ENCODE results near the gene TRPV6.

The TRPV6 gene

DNA sequence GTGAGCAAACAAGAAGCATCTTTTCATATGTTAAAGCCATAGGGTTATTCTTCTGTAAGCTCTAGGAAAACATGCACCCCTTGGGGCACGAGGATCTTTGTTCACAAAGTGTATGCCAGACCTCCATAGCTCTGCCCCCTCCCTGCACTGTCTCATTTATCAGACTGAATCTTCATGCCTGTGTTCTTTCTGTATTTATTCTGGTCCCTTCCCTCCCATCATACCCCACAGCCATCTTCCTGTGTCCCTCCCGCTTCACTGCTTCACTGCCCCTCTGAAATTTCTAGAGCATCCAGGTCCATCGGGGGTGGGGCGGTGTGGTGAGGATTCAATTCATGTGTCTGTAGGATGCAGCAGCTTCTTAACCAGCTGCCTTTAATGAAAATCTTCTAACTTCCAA lies 23.2 kb downstream of the TRPV6 start:
- Histone ChIP-seq H3K9me3 (replicated peaks in 1 of 2; ENCODE audit: control insufficient read depth in 2 of 2, insufficient read depth in 1 of 2, low read depth in 1 of 2, low read length in 2 of 2) (no peaks in the 10 kb centered on the region), H3K4me3 (ENCODE audit: low read length in 2 of 2) (no peak overlapping the region), H3K36me3 (replicated peaks in 1 of 2; ENCODE audit: control insufficient read depth in 2 of 2, insufficient read depth in 2 of 2, low read length in 2 of 2) (no peaks in the 10 kb centered on the region), H3K9ac (ENCODE audit: low read depth, low read length, poor library complexity) (no peak overlapping the region), H3K18ac (ENCODE audit: low read length) (no peak overlapping the region), H4K91ac (ENCODE audit: low read depth, low read length, poor library complexity) (no peak overlapping the region), H3K4ac (ENCODE audit: low read length) (no peak overlapping the region), H3K23ac (ENCODE audit: low read depth, low read length, poor library complexity) (no peak overlapping the region), H2AFZ (ENCODE audit: low read length) (no peak overlapping the region), H3K4me2 (ENCODE audit: insufficient read depth, low read length, poor library complexity, severe bottlenecking) (no peak overlapping the region), H2BK5ac (ENCODE audit: low read length) (no peak overlapping the region), H2BK15ac (ENCODE audit: low read length) (no peak overlapping the region), H2AK5ac (ENCODE audit: low read depth, low read length) (no peak overlapping the region), H3K4me1 (ENCODE audit: control insufficient read depth in 2 of 2, insufficient read depth in 1 of 2, low read depth in 1 of 2, low read length in 2 of 2) (no peaks in the 10 kb centered on the region), H3K79me1 (ENCODE audit: low read depth, low read length) (peaks cover 2% of the 10 kb centered on the region), H3K14ac (ENCODE audit: low read length) (no peak overlapping the region), H3K27me3 (ENCODE audit: control insufficient read depth in 3 of 3, insufficient read depth in 3 of 3, low read depth in 1 of 3, low read length in 3 of 3) (peaks cover 0 to 4% (median 0%) of the 10 kb centered on the region in 3 experiments), H2BK12ac (ENCODE audit: low read length) (no peak overlapping the region), H2BK120ac (ENCODE audit: low read depth, low read length) (no peak overlapping the region), H3K27ac (replicated peaks; ENCODE audit: low read length) (no peak overlapping the region), H4K8ac (ENCODE audit: low read depth, low read length) (no peak overlapping the region)
- WGBS, 2 donors (ENCODE audit: extremely low coverage in 2 of 2, insufficient read length in 2 of 2, insufficient replicate concordance in 1 of 2) = no CpG with 5 or more reads among the region's 4 CpGs
- no peak for DNase-seq (ENCODE audit: low spot score)

DNA sequence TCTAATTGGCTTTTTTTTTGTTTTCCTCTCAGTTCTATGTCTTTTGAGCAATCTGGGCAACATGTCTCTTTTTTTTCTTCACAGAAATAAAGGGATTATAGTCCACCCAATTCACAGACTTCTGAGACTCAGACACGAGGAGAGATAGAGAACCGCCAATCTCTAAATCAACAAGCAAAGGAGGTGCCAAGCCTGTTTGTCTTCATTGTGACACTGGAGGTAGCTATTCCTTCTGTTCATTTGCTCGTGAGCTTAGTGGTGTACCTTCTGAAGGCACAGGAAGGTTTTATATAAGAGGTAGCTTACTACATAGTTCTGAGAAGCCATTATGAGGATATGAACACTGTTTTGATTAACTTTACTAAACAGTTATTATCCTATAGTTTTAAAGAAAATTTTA lies 24.6 kb downstream of the TRPV6 start:
- no peaks in the 10 kb centered on the region for H3K9me3 ChIP-seq (replicated peaks in 1 of 2; ENCODE audit: control insufficient read depth in 2 of 2, insufficient read depth in 1 of 2, low read depth in 1 of 2, low read length in 2 of 2)
- H3K9ac ChIP-seq (ENCODE audit: low read depth, low read length, poor library complexity) = no peak overlapping the region
- H3K18ac ChIP-seq (ENCODE audit: low read length) = no peak overlapping the region
- H2BK15ac ChIP-seq (ENCODE audit: low read length) = no peak overlapping the region
- H3K27ac ChIP-seq (replicated peaks; ENCODE audit: low read length) = no peak overlapping the region
- H3K14ac ChIP-seq (ENCODE audit: low read length) = no peak overlapping the region
- H3K79me1 ChIP-seq (ENCODE audit: low read depth, low read length) = peaks cover under 1% of the 10 kb centered on the region
- H4K8ac ChIP-seq (ENCODE audit: low read depth, low read length) = no peak overlapping the region
- no peak overlapping the region for H2BK12ac ChIP-seq (ENCODE audit: low read length)
- no peak overlapping the region for H3K4me3 ChIP-seq (ENCODE audit: low read length in 2 of 2)
- H2BK5ac ChIP-seq (ENCODE audit: low read length) = no peak overlapping the region
- H4K91ac ChIP-seq (ENCODE audit: low read depth, low read length, poor library complexity) = no peak overlapping the region
- no peak for DNase-seq (ENCODE audit: low spot score)
- no CpG with 5 or more reads among the region's 3 CpGs for WGBS, 2 donors (ENCODE audit: extremely low coverage in 2 of 2, insufficient read length in 2 of 2, insufficient replicate concordance in 1 of 2)
- no peak overlapping the region for H2AFZ ChIP-seq (ENCODE audit: low read length)
- no peaks in the 10 kb centered on the region for H3K4me1 ChIP-seq (ENCODE audit: control insufficient read depth in 2 of 2, insufficient read depth in 1 of 2, low read depth in 1 of 2, low read length in 2 of 2)
- no peak overlapping the region for H2BK120ac ChIP-seq (ENCODE audit: low read depth, low read length)
- no peak overlapping the region for H3K4me2 ChIP-seq (ENCODE audit: insufficient read depth, low read length, poor library complexity, severe bottlenecking)
- no peak overlapping the region for H2AK5ac ChIP-seq (ENCODE audit: low read depth, low read length)
- no peak overlapping the region for H3K23ac ChIP-seq (ENCODE audit: low read depth, low read length, poor library complexity)
- no peak overlapping the region for H3K4ac ChIP-seq (ENCODE audit: low read length)
- H3K27me3 ChIP-seq (ENCODE audit: control insufficient read depth in 3 of 3, insufficient read depth in 3 of 3, low read depth in 1 of 3, low read length in 3 of 3) = peaks cover 0 to 15% (median 3%) of the 10 kb centered on the region in 3 experiments
- no peaks in the 10 kb centered on the region for H3K36me3 ChIP-seq (replicated peaks in 1 of 2; ENCODE audit: control insufficient read depth in 2 of 2, insufficient read depth in 2 of 2, low read length in 2 of 2)

DNA sequence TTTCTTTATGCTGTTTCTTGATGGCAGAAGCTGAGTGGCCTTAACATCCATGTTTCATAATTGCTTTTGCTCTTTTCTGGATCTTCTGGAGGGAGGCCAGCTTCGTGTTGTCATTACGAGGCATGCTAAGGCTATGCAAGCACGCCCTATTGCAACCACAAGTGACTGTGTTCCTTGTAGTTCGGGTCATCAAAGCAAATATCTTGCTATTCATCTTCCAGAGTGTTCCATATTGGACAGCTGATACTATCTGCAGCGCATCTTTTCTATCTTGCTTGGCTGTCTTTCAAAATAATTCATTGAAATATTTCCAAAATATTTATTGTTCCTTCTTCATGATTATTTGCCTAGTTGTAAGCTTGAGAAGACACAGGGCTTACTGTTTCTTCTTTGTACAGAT lies 25.7 kb downstream of the TRPV6 start:
- Histone ChIP-seq H3K23ac (ENCODE audit: low read depth, low read length, poor library complexity) (no peak overlapping the region), H2BK5ac (ENCODE audit: low read length) (no peak overlapping the region), H3K27me3 (ENCODE audit: control insufficient read depth in 3 of 3, insufficient read depth in 3 of 3, low read depth in 1 of 3, low read length in 3 of 3) (peaks cover 0 to 26% (median 8%) of the 10 kb centered on the region in 3 experiments), H3K9ac (ENCODE audit: low read depth, low read length, poor library complexity) (no peak overlapping the region), H2BK15ac (ENCODE audit: low read length) (no peak overlapping the region), H3K4ac (ENCODE audit: low read length) (no peak overlapping the region), H4K8ac (ENCODE audit: low read depth, low read length) (no peak overlapping the region), H4K91ac (ENCODE audit: low read depth, low read length, poor library complexity) (no peak overlapping the region), H3K36me3 (replicated peaks in 1 of 2; ENCODE audit: control insufficient read depth in 2 of 2, insufficient read depth in 2 of 2, low read length in 2 of 2) (no peaks in the 10 kb centered on the region), H3K4me1 (ENCODE audit: control insufficient read depth in 2 of 2, insufficient read depth in 1 of 2, low read depth in 1 of 2, low read length in 2 of 2) (peaks cover 0 to 5% of the 10 kb centered on the region in 2 donors), H2BK12ac (ENCODE audit: low read length) (no peak overlapping the region), H3K4me3 (ENCODE audit: low read length in 2 of 2) (no peak overlapping the region), H3K4me2 (ENCODE audit: insufficient read depth, low read length, poor library complexity, severe bottlenecking) (no peak overlapping the region), H3K18ac (ENCODE audit: low read length) (no peak overlapping the region), H3K79me1 (ENCODE audit: low read depth, low read length) (peaks cover 3% of the 10 kb centered on the region), H3K27ac (replicated peaks; ENCODE audit: low read length) (no peak overlapping the region), H2AK5ac (ENCODE audit: low read depth, low read length) (no peak overlapping the region), H3K14ac (ENCODE audit: low read length) (no peak overlapping the region), H2BK120ac (ENCODE audit: low read depth, low read length) (no peak overlapping the region), H3K9me3 (replicated peaks in 1 of 2; ENCODE audit: control insufficient read depth in 2 of 2, insufficient read depth in 1 of 2, low read depth in 1 of 2, low read length in 2 of 2) (no peaks in the 10 kb centered on the region), H2AFZ (ENCODE audit: low read length) (no peak overlapping the region)
- no CpG with 5 or more reads among the region's 5 CpGs for WGBS, 2 donors (ENCODE audit: extremely low coverage in 2 of 2, insufficient read length in 2 of 2, insufficient replicate concordance in 1 of 2)
- no peak for DNase-seq (ENCODE audit: low spot score)

DNA sequence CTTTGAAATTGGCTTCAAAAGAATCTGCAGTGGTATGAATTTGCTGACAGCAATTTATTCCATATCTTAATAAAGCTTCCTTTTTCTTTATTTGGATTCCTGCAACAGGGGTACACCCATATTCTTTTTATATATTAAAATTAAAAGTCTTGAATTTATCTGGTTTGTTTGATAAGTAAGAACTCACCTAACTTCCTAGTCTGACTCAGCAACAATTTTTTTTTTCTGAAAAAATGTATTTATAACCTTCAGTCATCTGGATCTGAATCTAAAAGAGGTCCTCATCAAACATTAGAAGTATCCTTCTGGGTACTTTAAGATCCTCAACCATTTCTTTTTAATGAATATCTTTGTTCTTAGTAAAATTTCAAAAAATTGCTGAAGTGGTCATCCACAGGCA lies 26.1 kb downstream of the TRPV6 start:
- no peaks in the 10 kb centered on the region for H3K36me3 ChIP-seq (replicated peaks in 1 of 2; ENCODE audit: control insufficient read depth in 2 of 2, insufficient read depth in 2 of 2, low read length in 2 of 2)
- H2BK5ac ChIP-seq (ENCODE audit: low read length) = no peak overlapping the region
- no peak overlapping the region for H3K14ac ChIP-seq (ENCODE audit: low read length)
- H2BK15ac ChIP-seq (ENCODE audit: low read length) = no peak overlapping the region
- H2BK12ac ChIP-seq (ENCODE audit: low read length) = no peak overlapping the region
- H3K79me1 ChIP-seq (ENCODE audit: low read depth, low read length) = peaks cover 3% of the 10 kb centered on the region
- no peak overlapping the region for H3K18ac ChIP-seq (ENCODE audit: low read length)
- no peak overlapping the region for H2BK120ac ChIP-seq (ENCODE audit: low read depth, low read length)
- no peak overlapping the region for H4K8ac ChIP-seq (ENCODE audit: low read depth, low read length)
- H3K27ac ChIP-seq (replicated peaks; ENCODE audit: low read length) = no peak overlapping the region
- H2AK5ac ChIP-seq (ENCODE audit: low read depth, low read length) = no peak overlapping the region
- H4K91ac ChIP-seq (ENCODE audit: low read depth, low read length, poor library complexity) = no peak overlapping the region
- H3K4me3 ChIP-seq (ENCODE audit: low read length in 2 of 2) = no peak overlapping the region
- H3K4me2 ChIP-seq (ENCODE audit: insufficient read depth, low read length, poor library complexity, severe bottlenecking) = no peak overlapping the region
- H2AFZ ChIP-seq (ENCODE audit: low read length) = no peak overlapping the region
- H3K23ac ChIP-seq (ENCODE audit: low read depth, low read length, poor library complexity) = no peak overlapping the region
- peaks cover 0 to 29% (median 8%) of the 10 kb centered on the region in 3 experiments for H3K27me3 ChIP-seq (ENCODE audit: control insufficient read depth in 3 of 3, insufficient read depth in 3 of 3, low read depth in 1 of 3, low read length in 3 of 3)
- no peaks in the 10 kb centered on the region for H3K9me3 ChIP-seq (replicated peaks in 1 of 2; ENCODE audit: control insufficient read depth in 2 of 2, insufficient read depth in 1 of 2, low read depth in 1 of 2, low read length in 2 of 2)
- H3K4ac ChIP-seq (ENCODE audit: low read length) = no peak overlapping the region
- H3K9ac ChIP-seq (ENCODE audit: low read depth, low read length, poor library complexity) = no peak overlapping the region
- peaks cover 0 to 5% of the 10 kb centered on the region in 2 donors for H3K4me1 ChIP-seq (ENCODE audit: control insufficient read depth in 2 of 2, insufficient read depth in 1 of 2, low read depth in 1 of 2, low read length in 2 of 2)
- DNase-seq (ENCODE audit: low spot score) = no peak
